ENCODE measurements around the gene ITIH4.

Gene ITIH4

GRCh38 chr3:52842424-52842823 is 12.0 kb upstream of the ITIH4 start:
- no peak overlapping the region for H3K4me3 ChIP-seq (ENCODE audit: low read depth, low read length)
- TF ChIP-seq, protein P1, sequence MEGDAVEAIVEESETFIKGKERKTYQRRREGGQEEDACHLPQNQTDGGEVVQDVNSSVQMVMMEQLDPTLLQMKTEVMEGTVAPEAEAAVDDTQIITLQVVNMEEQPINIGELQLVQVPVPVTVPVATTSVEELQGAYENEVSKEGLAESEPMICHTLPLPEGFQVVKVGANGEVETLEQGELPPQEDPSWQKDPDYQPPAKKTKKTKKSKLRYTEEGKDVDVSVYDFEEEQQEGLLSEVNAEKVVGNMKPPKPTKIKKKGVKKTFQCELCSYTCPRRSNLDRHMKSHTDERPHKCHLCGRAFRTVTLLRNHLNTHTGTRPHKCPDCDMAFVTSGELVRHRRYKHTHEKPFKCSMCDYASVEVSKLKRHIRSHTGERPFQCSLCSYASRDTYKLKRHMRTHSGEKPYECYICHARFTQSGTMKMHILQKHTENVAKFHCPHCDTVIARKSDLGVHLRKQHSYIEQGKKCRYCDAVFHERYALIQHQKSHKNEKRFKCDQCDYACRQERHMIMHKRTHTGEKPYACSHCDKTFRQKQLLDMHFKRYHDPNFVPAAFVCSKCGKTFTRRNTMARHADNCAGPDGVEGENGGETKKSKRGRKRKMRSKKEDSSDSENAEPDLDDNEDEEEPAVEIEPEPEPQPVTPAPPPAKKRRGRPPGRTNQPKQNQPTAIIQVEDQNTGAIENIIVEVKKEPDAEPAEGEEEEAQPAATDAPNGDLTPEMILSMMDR (IDR thresholded peaks at IDR 0.05; ENCODE audit: low read depth, low read length, missing control alignments): no peak
- DNase-seq (ENCODE audit: low read depth): no peak
- in situ Hi-C loops (cut with HindIII; ENCODE audit: low sequenced_read_pairs): no loop called here

GRCh38 chr3:52841981-52842340 is 11.5 kb upstream of the ITIH4 start:
- no peak for DNase-seq (ENCODE audit: low read depth)
- in situ Hi-C loops (cut with HindIII; ENCODE audit: low sequenced_read_pairs): no loop called here
- no peak overlapping the region for H3K4me3 ChIP-seq (ENCODE audit: low read depth, low read length)
- TF ChIP-seq, protein P1 (IDR thresholded peaks at IDR 0.05; ENCODE audit: low read depth, low read length, missing control alignments): no peak

DNA sequence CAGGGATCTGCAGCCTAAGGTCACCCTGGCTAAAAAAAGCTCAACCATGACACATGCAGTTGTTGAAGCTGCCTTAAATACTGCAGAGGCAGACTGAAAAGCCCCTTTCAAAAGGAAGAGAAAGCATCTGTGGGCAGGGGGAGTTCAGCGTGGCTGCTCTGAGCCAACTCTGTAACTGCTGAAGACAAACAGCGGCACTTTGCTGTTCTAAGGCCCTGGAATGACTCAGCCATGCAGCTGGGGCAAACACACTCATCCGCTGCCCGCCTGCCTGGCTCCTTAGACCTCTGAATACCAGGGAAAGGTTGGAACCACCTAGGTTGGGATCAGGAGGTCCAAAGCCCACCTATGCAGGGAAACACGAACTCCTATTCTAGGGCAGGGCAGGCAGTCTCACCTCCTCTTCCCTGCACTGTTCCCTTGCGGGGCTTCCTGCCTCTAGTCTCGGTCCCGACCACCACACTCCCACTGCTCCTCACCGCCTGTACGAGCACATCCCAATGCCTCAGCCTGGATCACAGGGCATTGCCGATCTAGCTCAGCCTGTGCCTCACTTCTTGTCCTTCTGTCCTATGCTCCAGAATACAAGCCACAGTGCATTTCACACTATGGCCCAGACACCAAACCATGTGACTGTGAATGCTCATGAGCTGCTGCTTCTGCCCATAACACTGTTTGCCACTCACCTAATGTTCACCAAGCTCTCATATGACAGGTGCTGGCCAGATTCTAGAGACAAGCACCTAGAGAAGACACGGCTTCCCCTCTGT is 10.9 kb upstream of the ITIH4 start:
- in situ Hi-C loops (cut with HindIII; ENCODE audit: low sequenced_read_pairs): no loop called here
- no peak overlapping the region for H3K4me3 ChIP-seq (ENCODE audit: low read depth, low read length)
- DNase-seq (ENCODE audit: low read depth): no peak
- TF ChIP-seq, protein P1 (IDR thresholded peaks at IDR 0.05; ENCODE audit: low read depth, low read length, missing control alignments): no peak

- TF ChIP-seq, protein P1 (IDR thresholded peaks at IDR 0.05; ENCODE audit: low read depth, low read length, missing control alignments): no peak
Measured at GRCh38 chr3:52839892-52840545, 9.5 kb upstream of the ITIH4 start.

DNA sequence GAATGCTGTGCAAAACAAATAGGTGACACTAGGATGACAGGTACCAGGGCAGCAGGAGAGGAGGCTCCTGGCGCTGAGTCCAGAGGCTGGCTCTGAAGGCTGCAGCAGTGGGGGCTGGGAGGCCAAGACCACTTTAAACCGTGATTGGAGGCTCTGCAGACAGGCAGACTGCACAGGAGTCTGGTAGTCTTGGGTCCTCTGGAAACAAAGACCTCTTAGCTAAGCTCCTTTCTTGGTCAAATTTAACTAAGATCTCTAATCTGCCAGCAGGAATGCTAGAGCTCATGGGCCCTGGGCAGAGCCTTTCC is 8.8 kb upstream of the ITIH4 start:
- no peak overlapping the region for H3K4me3 ChIP-seq (ENCODE audit: low read depth, low read length)
- DNase-seq (ENCODE audit: low read depth): no peak
- TF ChIP-seq, protein P1 (IDR thresholded peaks at IDR 0.05; ENCODE audit: low read depth, low read length, missing control alignments): no peak
- in situ Hi-C loops (cut with HindIII; ENCODE audit: low sequenced_read_pairs): loop anchor here (5.0 kb wide), 2 partner anchors 57 to 58 kb away; partner anchors contain the start of gene STIMATE

More at GRCh38 chr3:52839892-52840545, 9.5 kb upstream of the ITIH4 start:
- no peak for DNase-seq (ENCODE audit: low read depth)
- H3K4me3 ChIP-seq (ENCODE audit: low read depth, low read length): no peak overlapping the region
- in situ Hi-C loops (cut with HindIII; ENCODE audit: low sequenced_read_pairs): loop anchor here (5.0 kb wide), 2 partner anchors 57 to 58 kb away; partner anchors contain the start of gene STIMATE

DNA sequence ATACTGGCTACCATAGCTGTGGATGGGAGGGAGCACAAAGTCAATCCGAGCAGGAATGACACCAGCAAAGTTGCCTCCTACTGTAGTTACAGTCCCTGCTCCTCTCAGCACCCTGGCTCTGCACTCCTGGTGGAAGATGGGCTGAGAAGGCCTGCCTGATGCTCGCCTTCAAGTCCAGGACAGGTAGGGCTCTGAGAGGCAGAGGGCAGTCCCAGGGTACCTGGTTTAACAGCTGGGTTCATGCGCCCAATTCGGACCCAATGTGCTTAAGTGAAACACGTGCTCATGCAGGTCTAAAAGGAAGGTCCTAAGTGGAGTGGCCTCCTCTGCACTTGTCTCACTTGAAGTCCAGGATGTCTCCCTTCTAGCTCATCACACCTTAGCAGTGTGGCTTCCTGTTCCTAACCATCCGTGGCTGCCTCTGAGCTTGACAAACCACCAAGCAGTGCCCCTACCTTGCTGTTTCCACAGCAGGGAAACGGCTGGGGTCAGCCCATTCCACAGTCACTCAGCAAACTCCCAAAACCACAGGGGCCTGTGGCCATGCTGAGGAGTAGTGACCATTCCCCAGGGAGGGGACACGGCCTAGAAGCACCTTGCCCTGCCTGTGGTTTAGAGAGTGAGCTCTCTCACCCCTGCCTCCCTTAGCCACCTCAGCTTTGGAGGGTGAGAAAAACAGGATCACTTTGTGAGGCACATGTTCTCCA is 8.2 kb upstream of the ITIH4 start:
- DNase-seq (ENCODE audit: low read depth): no peak
- in situ Hi-C loops (cut with HindIII; ENCODE audit: low sequenced_read_pairs): loop anchor here (5.0 kb wide), 2 partner anchors 56 to 59 kb away; partner anchors contain the start of gene STIMATE
- H3K4me3 ChIP-seq (ENCODE audit: low read depth, low read length): no peak overlapping the region
- TF ChIP-seq, protein P1 (IDR thresholded peaks at IDR 0.05; ENCODE audit: low read depth, low read length, missing control alignments): no peak

Data from astrocyte of the cerebellum (primary cell).